NT2/D1 (cell line): ENCODE data around the gene ZNF503.
A peak's percentile ranks its signal among the peaks of the same experiment; 100 is the strongest.

ENCODE experiments used
- DNase-seq: peaks from one replicate; pipeline ENCODE4 v3.0.0-alpha.2; 2011; ENCODE audit warnings: low read depth, low spot score
- H3K27me3 ChIP-seq: 2 replicates; pipeline ENCODE4 v1.6.0; 2011; ENCODE audit warnings: mild to moderate bottlenecking; ENCODE audit not compliant: insufficient read length, insufficient read depth
- H3K36me3 ChIP-seq: 2 replicates; pipeline ENCODE4 v1.6.1; 2011; ENCODE audit warnings: mild to moderate bottlenecking, low read length, mixed read lengths; ENCODE audit not compliant: insufficient read depth, insufficient read length
- H3K4me1 ChIP-seq: 2 replicates; pipeline ENCODE4 v1.5.1; 2011; ENCODE audit not compliant: insufficient read depth, insufficient read length
- H3K4me3 ChIP-seq: 2 replicates; pipeline ENCODE4 v1.5.1; 2011; ENCODE audit warnings: low read depth; ENCODE audit not compliant: insufficient read length
- H3K9ac ChIP-seq: 2 replicates; pipeline ENCODE4 v1.6.0; 2011; ENCODE audit warnings: low read depth; ENCODE audit not compliant: insufficient read length
- H3K9me3 ChIP-seq: 2 replicates; pipeline ENCODE4 v1.5.1; 2011; ENCODE audit warnings: mild to moderate bottlenecking, low read length; ENCODE audit not compliant: insufficient read depth
- SUZ12 ChIP-seq: IDR thresholded peaks from 2 replicates; pipeline ENCODE4 v1.6.1; 2011; ENCODE audit not compliant: insufficient read length, insufficient read depth; ENCODE audit errors: extremely low read depth
- YY1 ChIP-seq: IDR thresholded peaks from 2 replicates; pipeline ENCODE4 v1.6.1; 2011; ENCODE audit not compliant: insufficient read length, insufficient read depth
- ZNF274 ChIP-seq: IDR thresholded peaks from 2 replicates; pipeline ENCODE4 v1.6.1; 2011; ENCODE audit warnings: mild to moderate bottlenecking, low read depth, low read length

The ZNF503 gene

GRCh38 chr10:75430000-75430763, 28.6 kb upstream of the ZNF503 start:
- TF ChIP-seq YY1 (no peak), SUZ12 (no peak), ZNF274 (no peak)
- DNase-seq, result peak; percentile 43
- Histone ChIP-seq H3K36me3 (no peaks in the 10 kb centered on the region), H3K4me3 (no peak overlapping the region), H3K9me3 (no peaks in the 10 kb centered on the region), H3K4me1 (peaks cover 3% of the 10 kb centered on the region), H3K27me3 (peaks cover 99% of the 10 kb centered on the region), H3K9ac (no peak overlapping the region)

- no peaks in the 10 kb centered on the region for H3K36me3 ChIP-seq
- peaks cover 3% of the 10 kb centered on the region for H3K4me1 ChIP-seq
- H3K9me3 ChIP-seq, result no peaks in the 10 kb centered on the region
- no peak for TF ChIP-seq ZNF274
- TF ChIP-seq SUZ12, result no peak
- TF ChIP-seq YY1, result no peak
- H3K27me3 ChIP-seq, result peaks cover 99% of the 10 kb centered on the region
- H3K9ac ChIP-seq, result no peak overlapping the region
- no peak overlapping the region for H3K4me3 ChIP-seq
- DNase-seq, result no peak
These were observed 27.7 kb upstream of the ZNF503 start for GRCh38 chr10:75429159-75429827.

GRCh38 chr10:75428434-75429158, 27.0 kb upstream of the ZNF503 start:
- no peak overlapping the region for H3K9ac ChIP-seq
- no peaks in the 10 kb centered on the region for H3K9me3 ChIP-seq
- peaks cover 99% of the 10 kb centered on the region for H3K27me3 ChIP-seq
- no peak overlapping the region for H3K4me3 ChIP-seq
- DNase-seq, result no peak
- TF ChIP-seq SUZ12 (no peak), ZNF274 (no peak), YY1 (no peak)
- peaks cover 3% of the 10 kb centered on the region for H3K4me1 ChIP-seq
- no peaks in the 10 kb centered on the region for H3K36me3 ChIP-seq

DNA sequence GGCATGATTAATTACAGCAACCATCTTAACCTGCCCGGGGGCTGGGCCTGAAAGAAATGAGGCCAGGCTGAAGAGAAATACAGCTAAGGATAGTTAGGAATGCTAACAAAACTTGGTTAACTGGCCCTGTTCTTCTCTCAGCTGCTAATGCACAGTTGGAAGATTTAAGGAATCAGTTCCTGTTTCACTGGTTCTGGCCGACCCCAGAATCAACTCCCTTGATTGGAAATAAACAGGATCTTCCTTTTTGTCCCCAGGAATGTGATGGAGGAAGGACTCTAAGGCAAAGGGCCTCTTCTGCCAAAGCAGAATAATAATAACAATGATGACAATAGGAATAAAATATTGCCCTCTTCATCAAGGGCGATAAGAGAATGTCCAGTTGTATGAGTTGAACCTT, 26.4 kb upstream of the ZNF503 start:
- no peak for DNase-seq
- H3K27me3 ChIP-seq, result peaks cover 99% of the 10 kb centered on the region

DNA sequence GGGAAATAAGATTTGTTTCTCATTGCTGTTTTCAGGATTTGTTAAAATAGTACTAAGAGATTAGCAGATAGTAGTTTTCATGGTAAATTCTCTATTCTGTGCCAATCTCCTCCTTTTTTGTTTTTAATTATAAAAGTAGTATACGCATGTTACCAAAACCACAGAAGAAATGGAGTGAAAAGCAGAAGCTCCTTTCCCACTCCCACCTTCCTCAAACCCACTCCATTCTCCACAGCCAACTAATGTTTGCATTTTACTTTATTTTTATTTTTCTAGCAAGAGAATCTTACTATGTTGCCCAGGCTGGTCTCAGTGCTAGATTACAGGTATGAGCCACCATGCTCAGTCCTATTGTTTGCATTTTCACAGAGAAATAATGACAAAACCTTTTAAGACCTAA, 25.3 kb upstream of the ZNF503 start:
- no peaks in the 10 kb centered on the region for H3K9me3 ChIP-seq
- no peak for TF ChIP-seq SUZ12
- TF ChIP-seq ZNF274, result no peak
- no peak for TF ChIP-seq YY1
- H3K4me1 ChIP-seq, result peaks cover 3% of the 10 kb centered on the region
- no peak overlapping the region for H3K9ac ChIP-seq
- H3K4me3 ChIP-seq, result no peak overlapping the region
- peaks cover 99% of the 10 kb centered on the region for H3K27me3 ChIP-seq
- H3K36me3 ChIP-seq, result no peaks in the 10 kb centered on the region
- DNase-seq, result no peak

More for the DNA sequence above, 26.4 kb upstream of the ZNF503 start:
- TF ChIP-seq SUZ12 (no peak), YY1 (no peak), ZNF274 (no peak)
- H3K36me3 ChIP-seq, result no peaks in the 10 kb centered on the region
- no peak overlapping the region for H3K9ac ChIP-seq
- H3K9me3 ChIP-seq, result no peaks in the 10 kb centered on the region
- no peak overlapping the region for H3K4me3 ChIP-seq
- H3K4me1 ChIP-seq, result peaks cover 3% of the 10 kb centered on the region

GRCh38 chr10:75425291-75426079, 23.9 kb upstream of the ZNF503 start:
- H3K27me3 ChIP-seq, result peaks cover 99% of the 10 kb centered on the region
- DNase-seq, result no peak
- TF ChIP-seq YY1 (no peak), SUZ12 (no peak), ZNF274 (no peak)
- no peak overlapping the region for H3K9ac ChIP-seq
- no peaks in the 10 kb centered on the region for H3K9me3 ChIP-seq
- H3K4me1 ChIP-seq, result peaks cover 3% of the 10 kb centered on the region
- no peak overlapping the region for H3K4me3 ChIP-seq
- H3K36me3 ChIP-seq, result no peaks in the 10 kb centered on the region
